GM19099 (cell line): ENCODE results near the gene MICAL1.

Experiments
- POLR2A ChIP-seq: IDR thresholded peaks from 3 replicates; pipeline ENCODE4 v1.6.1; 2011; ENCODE audit warnings: low read depth; ENCODE audit not compliant: insufficient read length; ENCODE audit errors: extremely low read depth

MICAL1 gene

GRCh38 chr6:109455437-109456110, at the start of gene MICAL1:
Gene MICAL1, minus strand, starts transcription at chr6:109455772. Its CDS starts 1,576 bp downstream, at chr6:109454196.
- peak; percentile 77 for TF ChIP-seq POLR2A

GRCh38 chr6:109503327-109504224, 48.0 kb upstream of the MICAL1 start:
- no peak for TF ChIP-seq POLR2A

- TF ChIP-seq POLR2A: no peak
These were observed 43.4 kb upstream of the MICAL1 start for GRCh38 chr6:109498936-109499335.

- TF ChIP-seq POLR2A: no peak
These were observed 42.5 kb upstream of the MICAL1 start for GRCh38 chr6:109498052-109498451.

GRCh38 chr6:109496036-109496772, 40.6 kb upstream of the MICAL1 start:
- TF ChIP-seq POLR2A: no peak

GRCh38 chr6:109493865-109494264, 38.3 kb upstream of the MICAL1 start:
- TF ChIP-seq POLR2A: no peak

- no peak for TF ChIP-seq POLR2A
These were observed 35.8 kb upstream of the MICAL1 start for GRCh38 chr6:109491207-109491938.

GRCh38 chr6:109490713-109491112, 35.1 kb upstream of the MICAL1 start:
- no peak for TF ChIP-seq POLR2A

- no peak for TF ChIP-seq POLR2A
These were observed 32.4 kb upstream of the MICAL1 start for GRCh38 chr6:109488001-109488400.

- TF ChIP-seq POLR2A: no peak
These were observed 30.5 kb upstream of the MICAL1 start for GRCh38 chr6:109486068-109486467.

- no peak for TF ChIP-seq POLR2A
These were observed 29.8 kb upstream of the MICAL1 start for GRCh38 chr6:109485266-109485935.

GRCh38 chr6:109484122-109484521, 28.6 kb upstream of the MICAL1 start:
- TF ChIP-seq POLR2A: no peak

GRCh38 chr6:109483735-109484057, 28.1 kb upstream of the MICAL1 start:
- no peak for TF ChIP-seq POLR2A

- TF ChIP-seq POLR2A: peak; percentile 85
These were observed 27.5 kb upstream of the MICAL1 start, which contains the start of gene ZBTB24 for GRCh38 chr6:109482905-109483734. Gene ZBTB24, minus strand, starts transcription at chr6:109483219. Its CDS starts 1,193 bp downstream, at chr6:109482026.

- no peak for TF ChIP-seq POLR2A
These were observed 25.5 kb upstream of the MICAL1 start for GRCh38 chr6:109480993-109481480.
